Measurements from ENCODE around the gene KANTR. TPM values are rescaled to one million over a fixed set of nuclear protein-coding genes. Genes with fewer than 3 reads are reported as not detected.
A peak's percentile ranks its signal among the peaks of the same experiment; 100 is the strongest.

KANTR gene
- total and polyA plus RNA-seq, 9 of the 15 experiments (the other 6 are each of a cell fraction or from before 2014, with no cell fraction given): 1.0 to 5.7 (median 3.4) TPM

DNA sequence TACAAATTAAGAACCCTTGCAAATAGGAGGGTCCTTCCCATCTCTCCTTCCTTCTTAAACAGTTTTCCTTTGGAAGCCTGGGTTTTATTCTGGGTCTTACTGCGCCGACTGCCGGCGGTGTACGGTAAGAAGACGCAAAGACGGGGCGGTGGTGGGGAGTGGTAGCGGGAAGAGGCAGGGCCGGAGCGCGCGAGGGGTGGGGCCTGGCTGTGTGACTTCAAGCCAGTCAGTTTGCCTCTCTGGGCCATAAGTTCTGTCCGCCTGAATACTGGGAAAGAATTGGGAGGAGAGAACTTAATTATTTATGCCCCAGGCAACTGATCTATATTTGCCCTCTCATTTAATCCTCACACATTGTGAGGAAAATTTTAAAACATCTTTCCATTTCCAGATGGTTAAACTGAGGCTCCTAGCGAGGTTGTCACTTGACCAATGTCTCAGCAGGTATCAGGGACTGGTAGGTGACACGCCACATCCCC lies 726 bp upstream of the KANTR start (continued):
- TF ChIP-seq BRD9 (IDR thresholded peaks at IDR 0.05; ENCODE audit: low read depth, partially characterized antibody) (peak; percentile 49), CXXC5 (CRISPR knock-in tag; IDR thresholded peaks at IDR 0.05) (peak; percentile 26), LEF1 (IDR thresholded peaks at IDR 0.05) (no peak), HOXB6 (CRISPR knock-in tag; IDR thresholded peaks at IDR 0.05; ENCODE audit: borderline replicate concordance) (no peak), KDM1A (IDR thresholded peaks at IDR 0.05) (peak; percentile 33 to 54; a peak in 2 of 4 replicates), MTA2 (IDR thresholded peaks at IDR 0.05; ENCODE audit: low read depth) (no peak), SUPT5H (IDR thresholded peaks at IDR 0.05) (no peak), MIER1 (IDR thresholded peaks at IDR 0.05; ENCODE audit: low read depth) (0 out of 2 replicates have a peak, but pooled peaks have one; percentile 36), PURB (CRISPR knock-in tag; IDR thresholded peaks at IDR 0.05; ENCODE audit: low read depth) (no peak), NRF1 (conservative IDR thresholded peaks at IDR 0.05 in 1 of 2, IDR thresholded peaks at IDR 0.05 in 1 of 2) (no peak), FOXM1 (IDR thresholded peaks at IDR 0.05; ENCODE audit: low read depth) (peak; percentile 25; the same call in 1 of the 2 replicates), FOXM1 (CRISPR knock-in tag; IDR thresholded peaks at IDR 0.05; ENCODE audit: low read depth) (no peak), MAZ (CRISPR knock-in tag; conservative IDR thresholded peaks at IDR 0.05 in 1 of 2, IDR thresholded peaks at IDR 0.05 in 1 of 2) (peak in 1 of 2 experiments; percentile 33; a peak in 1 of 4 replicates), PCBP2 (IDR thresholded peaks at IDR 0.05; ENCODE audit: low read depth, low read length, poor library complexity, severe bottlenecking) (no peak)
- TF ChIP-seq, protein P1, sequence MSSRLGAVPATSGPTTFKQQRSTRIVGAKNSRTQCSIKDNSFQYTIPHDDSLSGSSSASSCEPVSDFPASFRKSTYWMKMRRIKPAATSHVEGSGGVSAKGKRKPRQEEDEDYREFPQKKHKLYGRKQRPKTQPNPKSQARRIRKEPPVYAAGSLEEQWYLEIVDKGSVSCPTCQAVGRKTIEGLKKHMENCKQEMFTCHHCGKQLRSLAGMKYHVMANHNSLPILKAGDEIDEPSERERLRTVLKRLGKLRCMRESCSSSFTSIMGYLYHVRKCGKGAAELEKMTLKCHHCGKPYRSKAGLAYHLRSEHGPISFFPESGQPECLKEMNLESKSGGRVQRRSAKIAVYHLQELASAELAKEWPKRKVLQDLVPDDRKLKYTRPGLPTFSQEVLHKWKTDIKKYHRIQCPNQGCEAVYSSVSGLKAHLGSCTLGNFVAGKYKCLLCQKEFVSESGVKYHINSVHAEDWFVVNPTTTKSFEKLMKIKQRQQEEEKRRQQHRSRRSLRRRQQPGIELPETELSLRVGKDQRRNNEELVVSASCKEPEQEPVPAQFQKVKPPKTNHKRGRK (tag; IDR thresholded peaks at IDR 0.05): no peak
- TF ChIP-seq, protein P2, sequence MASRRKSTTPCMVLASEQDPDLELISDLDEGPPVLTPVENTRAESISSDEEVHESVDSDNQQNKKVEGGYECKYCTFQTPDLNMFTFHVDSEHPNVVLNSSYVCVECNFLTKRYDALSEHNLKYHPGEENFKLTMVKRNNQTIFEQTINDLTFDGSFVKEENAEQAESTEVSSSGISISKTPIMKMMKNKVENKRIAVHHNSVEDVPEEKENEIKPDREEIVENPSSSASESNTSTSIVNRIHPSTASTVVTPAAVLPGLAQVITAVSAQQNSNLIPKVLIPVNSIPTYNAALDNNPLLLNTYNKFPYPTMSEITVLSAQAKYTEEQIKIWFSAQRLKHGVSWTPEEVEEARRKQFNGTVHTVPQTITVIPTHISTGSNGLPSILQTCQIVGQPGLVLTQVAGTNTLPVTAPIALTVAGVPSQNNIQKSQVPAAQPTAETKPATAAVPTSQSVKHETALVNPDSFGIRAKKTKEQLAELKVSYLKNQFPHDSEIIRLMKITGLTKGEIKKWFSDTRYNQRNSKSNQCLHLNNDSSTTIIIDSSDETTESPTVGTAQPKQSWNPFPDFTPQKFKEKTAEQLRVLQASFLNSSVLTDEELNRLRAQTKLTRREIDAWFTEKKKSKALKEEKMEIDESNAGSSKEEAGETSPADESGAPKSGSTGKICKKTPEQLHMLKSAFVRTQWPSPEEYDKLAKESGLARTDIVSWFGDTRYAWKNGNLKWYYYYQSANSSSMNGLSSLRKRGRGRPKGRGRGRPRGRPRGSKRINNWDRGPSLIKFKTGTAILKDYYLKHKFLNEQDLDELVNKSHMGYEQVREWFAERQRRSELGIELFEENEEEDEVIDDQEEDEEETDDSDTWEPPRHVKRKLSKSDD (conservative IDR thresholded peaks at IDR 0.05; ENCODE audit: low read length): no peak
- TF ChIP-seq, protein P3, sequence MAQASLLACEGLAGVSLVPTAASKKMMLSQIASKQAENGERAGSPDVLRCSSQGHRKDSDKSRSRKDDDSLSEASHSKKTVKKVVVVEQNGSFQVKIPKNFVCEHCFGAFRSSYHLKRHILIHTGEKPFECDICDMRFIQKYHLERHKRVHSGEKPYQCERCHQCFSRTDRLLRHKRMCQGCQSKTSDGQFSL (CRISPR knock-in tag; IDR thresholded peaks at IDR 0.05): no peak
- TF ChIP-seq, protein P3 (tag; IDR thresholded peaks at IDR 0.05): no peak

Data from K562 (cell line).